PFSK-1 (cell line): Measurements from ENCODE around the gene ADAMTS17.

ENCODE experiments used
- POLR2AphosphoS5 ChIP-seq: IDR thresholded peaks from 2 replicates; pipeline ENCODE4 v1.6.1; 2012; ENCODE audit warnings: low read depth, mild to moderate bottlenecking, control low read depth, low read length, moderate library complexity
- TAF1 ChIP-seq: IDR thresholded peaks from 2 replicates; pipeline ENCODE4 v1.6.1; 2012; ENCODE audit warnings: low read length, control low read depth, borderline replicate concordance; ENCODE audit not compliant: insufficient read depth

- TF ChIP-seq POLR2AphosphoS5 (no peak), TAF1 (no peak)
Measured at GRCh38 chr15:100245855-100246254, 95.9 kb downstream of the ADAMTS17 start.
